ENCODE results near the gene OPN4.
A peak's percentile ranks its signal among the peaks of the same experiment; 100 is the strongest.

The OPN4 gene

GRCh38 chr10:86681047-86681446 lies 26.7 kb downstream of the OPN4 start:
- DNase-seq = no peak

DNA sequence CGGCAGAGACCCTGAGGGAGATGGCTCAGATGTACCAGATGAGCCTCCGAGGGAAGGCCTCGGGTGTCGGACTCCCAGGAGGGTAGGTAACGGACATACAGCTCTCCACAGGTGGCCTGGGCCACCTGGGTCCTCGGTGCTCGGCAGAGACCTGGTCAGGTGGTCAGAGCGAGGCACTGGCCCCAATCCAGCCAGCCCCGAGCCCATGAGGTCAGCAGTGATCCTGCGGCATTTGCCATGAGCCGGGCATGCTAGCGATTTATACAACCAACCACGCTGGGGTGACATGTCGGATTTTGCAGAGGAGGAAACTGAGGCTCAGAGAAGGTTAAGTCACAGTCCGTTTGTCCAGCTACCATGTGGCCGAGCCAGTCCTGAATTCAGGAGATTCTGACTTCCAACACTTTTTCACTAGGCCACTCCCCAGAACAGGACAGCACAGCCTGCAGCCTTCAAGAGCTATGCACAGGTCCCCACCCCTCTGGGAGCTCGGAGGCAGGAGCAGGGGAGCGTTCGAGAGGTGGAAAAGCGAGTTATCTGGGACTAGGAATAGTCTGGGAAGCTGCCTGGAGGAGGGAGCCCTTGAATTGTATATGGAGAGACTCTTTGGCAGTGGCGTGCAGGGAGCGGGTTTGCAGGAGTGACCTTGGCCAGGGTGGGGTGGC lies 27.5 kb downstream of the OPN4 start:
- DNase-seq = no peak

DNA sequence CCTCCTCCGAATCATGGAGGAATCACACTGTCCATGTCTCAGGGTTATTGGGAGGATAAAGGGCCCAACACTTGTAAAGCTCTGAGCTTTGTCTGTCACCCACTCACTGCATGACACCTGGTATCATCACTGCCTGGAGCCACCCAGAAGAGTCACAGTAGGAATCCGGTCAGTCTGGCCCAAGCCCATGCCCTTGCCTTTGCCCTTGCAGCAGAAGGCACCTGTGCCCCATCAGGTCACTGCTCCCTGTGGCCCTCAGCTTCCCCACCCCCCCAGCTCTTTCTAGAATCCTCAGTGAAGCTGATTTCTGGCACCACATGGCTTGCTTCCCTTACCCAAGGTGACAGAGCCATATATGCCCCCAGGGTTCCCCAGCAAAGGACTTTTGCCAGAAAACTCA lies 28.3 kb downstream of the OPN4 start:
- no peak for DNase-seq

- DNase-seq = no peak
These were observed 30.2 kb downstream of the OPN4 start for GRCh38 chr10:86684331-86685097.

GRCh38 chr10:86685416-86685815 lies 31.1 kb downstream of the OPN4 start:
- no peak for DNase-seq

DNA sequence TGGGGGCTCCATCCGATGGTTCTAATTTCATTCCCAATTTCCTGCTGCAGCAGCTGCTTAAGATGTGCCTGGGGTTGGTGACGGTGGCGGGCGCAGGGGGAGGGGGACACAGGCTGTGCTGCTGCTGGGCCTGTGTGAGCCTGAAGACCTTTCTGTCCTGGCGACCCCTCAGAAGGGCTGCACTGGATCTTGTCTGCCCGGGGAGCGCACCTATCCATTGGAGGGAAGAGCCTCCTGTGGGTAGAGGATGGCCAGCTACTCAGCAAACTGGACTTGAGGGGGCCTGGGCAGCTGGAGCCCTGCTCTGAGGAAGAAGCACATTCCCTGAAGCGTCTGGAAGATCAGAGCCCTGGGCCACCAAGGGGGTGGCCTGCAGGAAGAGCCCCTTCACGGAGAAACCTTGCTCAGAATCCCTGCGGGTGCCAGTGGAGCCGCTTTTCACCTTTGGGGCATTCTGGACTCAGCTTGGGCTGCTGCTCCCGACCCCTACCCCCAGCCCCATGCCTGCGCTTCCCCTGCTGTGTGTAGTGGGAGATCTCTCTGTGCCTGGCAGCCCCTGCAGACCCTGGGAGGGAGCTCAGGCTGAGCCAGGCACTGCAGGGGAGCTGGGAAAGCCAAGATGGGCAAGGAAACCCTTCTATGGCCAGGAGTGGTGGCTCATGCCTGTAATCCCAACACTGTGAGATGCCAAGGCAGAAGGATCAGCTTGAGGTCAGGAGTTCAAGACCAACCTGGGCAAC lies 31.7 kb downstream of the OPN4 start:
- DNase-seq = no peak

DNA sequence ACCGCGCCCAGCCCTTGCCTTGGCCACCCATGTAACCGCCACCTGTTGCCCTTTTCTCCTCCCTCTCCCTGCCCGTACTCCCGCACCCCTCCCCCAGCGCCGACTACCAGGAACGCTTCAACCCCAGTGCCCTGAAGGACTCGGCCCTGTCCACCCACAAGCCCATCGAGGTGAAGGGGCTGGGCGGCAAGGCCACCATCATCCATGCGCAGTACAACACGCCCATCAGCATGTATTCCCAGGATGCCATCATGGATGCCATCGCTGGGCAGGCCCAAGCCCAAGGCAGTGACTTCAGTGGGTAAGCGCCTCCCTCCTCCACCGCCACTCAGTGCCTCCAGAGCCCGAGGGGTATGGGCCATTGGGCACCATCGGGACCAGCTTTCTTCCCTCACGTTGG lies 32.6 kb downstream of the OPN4 start:
- DNase-seq = no peak

- DNase-seq = no peak
These were observed 33.4 kb downstream of the OPN4 start for GRCh38 chr10:86687750-86688149.

DNA sequence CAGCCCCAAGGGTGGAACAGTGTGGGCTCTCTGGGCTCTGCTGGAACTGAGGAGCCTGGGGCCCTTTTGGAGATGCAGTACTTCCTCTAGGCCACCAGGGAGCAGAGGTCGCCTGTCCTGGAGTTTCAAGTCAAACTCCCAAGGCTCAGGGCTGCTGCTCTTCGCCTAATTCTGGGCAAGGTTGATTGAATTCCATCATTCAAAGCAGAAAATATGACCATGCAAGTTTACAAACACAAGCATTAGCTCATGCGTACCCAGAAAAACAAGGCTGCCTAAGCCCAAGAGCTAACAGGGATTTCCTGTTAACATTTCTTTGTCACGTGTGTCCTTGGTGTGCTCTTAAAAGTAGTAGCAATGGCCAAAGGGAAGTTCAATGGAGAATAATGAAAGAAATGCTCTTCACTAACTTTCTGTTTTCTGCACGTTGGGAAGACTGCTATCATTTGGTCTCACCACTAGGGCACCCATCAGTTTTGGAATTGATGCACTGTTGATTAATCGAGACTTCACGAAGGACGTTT lies 34.1 kb downstream of the OPN4 start:
- DNase-seq = peak; percentile 36

GRCh38 chr10:86689146-86689545 lies 34.8 kb downstream of the OPN4 start:
- no peak for DNase-seq

DNA sequence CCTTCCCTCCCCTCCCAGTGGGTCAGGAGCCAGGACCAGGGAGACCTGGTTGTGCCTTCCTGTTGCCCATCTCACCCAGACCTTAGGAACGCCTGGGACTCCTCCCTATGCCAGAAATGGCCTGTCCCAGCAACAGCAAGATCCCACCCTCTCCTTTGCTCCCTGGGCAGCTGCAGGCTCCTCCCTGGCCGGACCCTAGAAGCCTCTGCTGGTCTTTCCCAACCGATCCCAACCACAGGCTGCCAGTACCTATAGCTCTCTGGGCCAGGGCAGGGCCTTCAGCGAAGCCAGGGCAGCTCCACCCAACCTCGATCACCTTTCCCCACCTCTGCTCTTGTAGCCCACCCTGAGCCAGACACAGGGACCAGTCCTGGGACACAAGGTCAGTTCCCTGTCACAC lies 35.9 kb downstream of the OPN4 start:
- DNase-seq = no peak

DNA sequence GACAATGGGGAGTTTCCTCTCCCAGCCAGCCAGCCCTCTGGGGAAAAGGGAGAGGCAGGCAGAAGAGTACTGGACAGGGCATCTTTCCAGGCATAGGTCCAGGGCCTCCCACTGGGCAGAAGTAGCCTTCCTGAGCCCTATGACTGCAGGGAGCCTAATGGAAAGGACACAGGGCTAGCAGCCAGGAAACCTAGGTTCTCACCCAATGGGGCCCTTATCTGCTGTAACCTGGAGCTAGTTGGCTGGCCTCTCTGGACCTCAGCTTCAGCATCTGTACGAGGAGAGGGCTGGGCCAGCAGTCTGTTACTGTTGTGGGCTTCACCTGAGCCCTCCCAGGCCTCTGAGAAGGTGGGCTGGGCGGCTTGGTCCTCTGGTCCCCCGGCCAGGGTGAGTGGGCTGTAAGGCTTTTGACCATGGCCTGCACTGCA lies 36.3 kb downstream of the OPN4 start:
- no peak for DNase-seq

- no peak for DNase-seq
These were observed 37.1 kb downstream of the OPN4 start for GRCh38 chr10:86691333-86692022.

GRCh38 chr10:86692023-86692514 lies 37.7 kb downstream of the OPN4 start:
- DNase-seq = no peak

GRCh38 chr10:86692664-86693063 lies 38.3 kb downstream of the OPN4 start:
- no peak for DNase-seq

DNA sequence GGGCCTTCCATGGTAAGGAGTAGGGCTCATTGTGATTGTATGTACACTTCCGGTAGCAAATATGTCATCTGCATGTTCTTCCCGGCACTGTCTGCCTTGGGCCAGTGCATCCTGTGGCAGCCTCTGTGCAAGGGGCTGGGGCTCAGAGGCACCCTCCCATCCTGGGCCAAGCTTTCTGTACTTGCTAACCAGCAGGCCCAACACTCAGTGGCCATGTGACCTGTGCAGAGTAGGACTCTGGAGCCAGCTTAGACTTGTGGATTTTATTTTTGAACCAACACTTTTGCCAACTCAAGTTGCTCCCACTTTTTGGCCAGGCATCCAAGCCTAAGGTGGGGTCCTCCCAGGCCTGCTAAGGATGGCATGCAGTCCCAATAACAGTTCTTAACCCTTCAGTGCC lies 38.9 kb downstream of the OPN4 start:
- DNase-seq = no peak

GRCh38 chr10:86693721-86694369 lies 39.5 kb downstream of the OPN4 start:
- peak; percentile 34 for DNase-seq

GRCh38 chr10:86698207-86698940 lies 44.0 kb downstream of the OPN4 start:
- DNase-seq = no peak

- no peak for DNase-seq
These were observed 44.8 kb downstream of the OPN4 start for GRCh38 chr10:86699125-86699524.

GRCh38 chr10:86699541-86699940 lies 45.2 kb downstream of the OPN4 start:
- DNase-seq = no peak

GRCh38 chr10:86699991-86700840 lies 45.9 kb downstream of the OPN4 start:
- DNase-seq = no peak
